ENCODE data around the gene ZC3H10. TPM values are rescaled to one million over a fixed set of nuclear protein-coding genes. Genes with fewer than 3 reads are reported as not detected.

The ZC3H10 gene
- total and polyA plus RNA-seq, 8 donors, result 4.2 to 8.7 (median 5.9) TPM

GRCh38 chr12:56143217-56143616 lies 25.2 kb downstream of the ZC3H10 start:
- intact Hi-C loops (cut with DNase I), result no loop called here
- H3K27ac ChIP-seq, result peak overlapping the region; percentile 27 to 71
- no peaks in the 10 kb centered on the region for H3K27me3 ChIP-seq
- no peak overlapping the region for H3K4me3 ChIP-seq
- DNase-seq, result no peak
- H3K4me1 ChIP-seq, result peaks cover 0 to 41% of the 10 kb centered on the region in 2 donors
- no peak for TF ChIP-seq CTCF (IDR thresholded peaks at IDR 0.05)
- peaks cover 0 to 73% of the 10 kb centered on the region in 2 donors for H3K36me3 ChIP-seq
- H3K9me3 ChIP-seq, result no peaks in the 10 kb centered on the region
- ATAC-seq, result no peak

- Histone ChIP-seq H3K36me3 (peaks cover 0 to 66% of the 10 kb centered on the region in 2 donors), H3K27me3 (no peaks in the 10 kb centered on the region), H3K4me3 (no peak overlapping the region), H3K4me1 (peaks cover 0 to 41% of the 10 kb centered on the region in 2 donors), H3K27ac (peak overlapping the region; percentile 27 to 71), H3K9me3 (no peaks in the 10 kb centered on the region)
- no peak for ATAC-seq
- intact Hi-C loops (cut with DNase I), result no loop called here
- DNase-seq, result no peak
- TF ChIP-seq CTCF (IDR thresholded peaks at IDR 0.05), result no peak
Measured at GRCh38 chr12:56143870-56144269, 25.8 kb downstream of the ZC3H10 start.

GRCh38 chr12:56145217-56145616 lies 27.2 kb downstream of the ZC3H10 start:
- Histone ChIP-seq H3K27ac (peak overlapping the region in 1 of 2 donors; percentile 71), H3K4me3 (no peak overlapping the region), H3K4me1 (peaks cover 0 to 41% of the 10 kb centered on the region in 2 donors), H3K9me3 (no peaks in the 10 kb centered on the region), H3K27me3 (no peaks in the 10 kb centered on the region), H3K36me3 (peaks cover 0 to 53% of the 10 kb centered on the region in 2 donors)
- intact Hi-C loops (cut with DNase I), result no loop called here
- no peak for DNase-seq
- ATAC-seq, result no peak
- no peak for TF ChIP-seq CTCF (IDR thresholded peaks at IDR 0.05)

- Histone ChIP-seq H3K36me3 (peaks cover 0 to 37% of the 10 kb centered on the region in 2 donors), H3K9me3 (no peaks in the 10 kb centered on the region), H3K4me1 (peaks cover 0 to 54% of the 10 kb centered on the region in 2 donors), H3K27ac (peak overlapping the region in 1 of 2 donors; percentile 16), H3K4me3 (no peak overlapping the region), H3K27me3 (no peaks in the 10 kb centered on the region)
- DNase-seq (peak in 2 of 4 donors; percentile 56 to 78), ATAC-seq (no peak)
- TF ChIP-seq CTCF (IDR thresholded peaks at IDR 0.05), result no peak
- intact Hi-C loops (cut with DNase I), result no loop called here
Measured at GRCh38 chr12:56146492-56147460, 28.7 kb downstream of the ZC3H10 start.

- no peak overlapping the region for H3K4me3 ChIP-seq
- no peak overlapping the region for H3K27ac ChIP-seq
Measured at GRCh38 chr12:56150563-56150962, 32.5 kb downstream of the ZC3H10 start.

More at GRCh38 chr12:56150563-56150962, 32.5 kb downstream of the ZC3H10 start:
- Histone ChIP-seq H3K4me1 (peaks cover 0 to 41% of the 10 kb centered on the region in 2 donors), H3K9me3 (no peaks in the 10 kb centered on the region), H3K36me3 (no peaks in the 10 kb centered on the region), H3K27me3 (no peaks in the 10 kb centered on the region)
- intact Hi-C loops (cut with DNase I), result no loop called here
- DNase-seq (no peak), ATAC-seq (no peak)
- no peak for TF ChIP-seq CTCF (IDR thresholded peaks at IDR 0.05)

Data from left lung (tissue), 10 donors.